DOHH2 (cell line): ENCODE measurements around the gene ENOPH1.

Experiments
- H3F3A ChIP-seq: fragments of 200-600 bp; sonication (generic), shearing (Covaris generic); 2 replicates; pipeline ENCODE4 v1.6.0; 2016; ENCODE audit warnings: antibody characterized with exemption, mild to moderate bottlenecking; ENCODE audit not compliant: control insufficient read depth, insufficient read depth
- H3K27ac ChIP-seq: fragments of 200-600 bp; sonication (generic); 2 replicates; pipeline ENCODE4 v1.5.1; 2014; ENCODE audit warnings: low read depth, mild to moderate bottlenecking, low read length, moderate library complexity
- H3K27me3 ChIP-seq: fragments of 200-600 bp; sonication (generic); 2 replicates; pipeline ENCODE4 v1.6.1; 2014; ENCODE audit warnings: mild to moderate bottlenecking, low read length, mixed read lengths; ENCODE audit not compliant: control insufficient read depth
- H3K36me3 ChIP-seq: fragments of 200-600 bp; sonication (generic); 2 replicates; pipeline ENCODE4 v1.6.1; 2014; ENCODE audit warnings: mild to moderate bottlenecking, low read length, moderate library complexity, mixed read lengths; ENCODE audit not compliant: control insufficient read depth
- H3K4me1 ChIP-seq: fragments of 200-600 bp; sonication (generic); 2 replicates; pipeline ENCODE4 v1.6.1; 2014; ENCODE audit warnings: mild to moderate bottlenecking, low read length, mixed read lengths; ENCODE audit not compliant: control insufficient read depth
- H3K4me2 ChIP-seq: fragments of 200-600 bp; sonication (generic); 2 replicates; pipeline ENCODE4 v1.6.0; 2014; ENCODE audit warnings: mild to moderate bottlenecking, low read length, moderate library complexity
- H3K4me3 ChIP-seq: fragments of 200-600 bp; sonication (generic); 2 replicates; pipeline ENCODE4 v1.5.1; 2014; ENCODE audit warnings: mild to moderate bottlenecking, low read length, mixed read lengths
- H3K79me2 ChIP-seq: fragments of 200-600 bp; sonication (generic); 2 replicates; pipeline ENCODE4 v1.6.1; 2014; ENCODE audit warnings: mild to moderate bottlenecking, low read length, mixed read lengths; ENCODE audit not compliant: control insufficient read depth
- H3K9me2 ChIP-seq: fragments of 200-600 bp; sonication (generic); replicated peaks from 2 replicates; pipeline ENCODE4 v1.6.1; 2014; ENCODE audit warnings: mild to moderate bottlenecking, low read length, mixed read lengths; ENCODE audit not compliant: control insufficient read depth
- H3K9me3 ChIP-seq: fragments of 200-600 bp; sonication (generic); 2 replicates; pipeline ENCODE4 v1.6.1; 2014; ENCODE audit warnings: antibody characterized with exemption, low read length, mixed read lengths; ENCODE audit not compliant: control insufficient read depth, insufficient read depth
- H4K20me1 ChIP-seq: fragments of 200-600 bp; sonication (generic); 2 replicates; pipeline ENCODE4 v1.6.0; 2014; ENCODE audit warnings: low read depth, mild to moderate bottlenecking, antibody characterized with exemption, low read length, moderate library complexity; ENCODE audit not compliant: control insufficient read depth, insufficient read depth
- EZH2phosphoT487 ChIP-seq: fragments of 200-600 bp; sonication (generic); IDR thresholded peaks from 2 replicates; pipeline ENCODE4 v1.6.1; 2017; ENCODE audit warnings: borderline replicate concordance, mild to moderate bottlenecking, antibody characterized with exemption, low read length, moderate library complexity, mixed read lengths
- TF ChIP-seq, protein P1 (sequence below): fragments of 200-600 bp; sonication (generic); IDR thresholded peaks from one replicate; pipeline ENCODE4 v1.5.1; 2014; ENCODE audit warnings: antibody characterized with exemption, mild to moderate bottlenecking, low read depth, low read length; ENCODE audit not compliant: poor library complexity, severe bottlenecking

The ENOPH1 gene

DNA sequence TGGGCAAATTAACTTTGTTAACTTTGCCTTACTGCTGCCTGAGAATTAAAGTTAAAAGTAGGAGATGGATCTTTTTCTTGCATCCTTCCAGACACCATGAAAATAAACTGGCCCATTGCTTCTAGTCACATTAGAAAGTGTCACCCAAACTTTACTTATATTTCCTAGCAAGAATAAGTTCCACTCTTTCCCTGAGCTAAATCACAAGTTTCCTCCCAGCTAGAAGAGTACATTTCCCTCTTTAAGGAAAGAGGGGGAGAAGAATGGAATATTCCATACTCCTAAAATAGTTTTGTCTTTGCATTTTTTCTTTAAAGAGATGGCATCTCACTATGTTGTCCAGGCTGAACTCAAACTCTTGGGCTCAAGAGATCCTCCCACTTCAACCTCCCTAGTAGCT is 77.6 kb downstream of the ENOPH1 start:
- H3K9me2 ChIP-seq = no peaks in the 10 kb centered on the region
- H3K27me3 ChIP-seq = peaks cover 14% of the 10 kb centered on the region
- H3K4me2 ChIP-seq = no peak overlapping the region
- no peaks in the 10 kb centered on the region for H3K36me3 ChIP-seq
- no peaks in the 10 kb centered on the region for H4K20me1 ChIP-seq
- H3K27ac ChIP-seq = no peak overlapping the region
- no peak overlapping the region for H3K4me3 ChIP-seq
- no peaks in the 10 kb centered on the region for H3K9me3 ChIP-seq
- TF ChIP-seq, protein P1, sequence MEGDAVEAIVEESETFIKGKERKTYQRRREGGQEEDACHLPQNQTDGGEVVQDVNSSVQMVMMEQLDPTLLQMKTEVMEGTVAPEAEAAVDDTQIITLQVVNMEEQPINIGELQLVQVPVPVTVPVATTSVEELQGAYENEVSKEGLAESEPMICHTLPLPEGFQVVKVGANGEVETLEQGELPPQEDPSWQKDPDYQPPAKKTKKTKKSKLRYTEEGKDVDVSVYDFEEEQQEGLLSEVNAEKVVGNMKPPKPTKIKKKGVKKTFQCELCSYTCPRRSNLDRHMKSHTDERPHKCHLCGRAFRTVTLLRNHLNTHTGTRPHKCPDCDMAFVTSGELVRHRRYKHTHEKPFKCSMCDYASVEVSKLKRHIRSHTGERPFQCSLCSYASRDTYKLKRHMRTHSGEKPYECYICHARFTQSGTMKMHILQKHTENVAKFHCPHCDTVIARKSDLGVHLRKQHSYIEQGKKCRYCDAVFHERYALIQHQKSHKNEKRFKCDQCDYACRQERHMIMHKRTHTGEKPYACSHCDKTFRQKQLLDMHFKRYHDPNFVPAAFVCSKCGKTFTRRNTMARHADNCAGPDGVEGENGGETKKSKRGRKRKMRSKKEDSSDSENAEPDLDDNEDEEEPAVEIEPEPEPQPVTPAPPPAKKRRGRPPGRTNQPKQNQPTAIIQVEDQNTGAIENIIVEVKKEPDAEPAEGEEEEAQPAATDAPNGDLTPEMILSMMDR = no peak
- TF ChIP-seq EZH2phosphoT487 = no peak
- no peaks in the 10 kb centered on the region for H3F3A ChIP-seq
- H3K4me1 ChIP-seq = no peaks in the 10 kb centered on the region
- H3K79me2 ChIP-seq = no peaks in the 10 kb centered on the region

DNA sequence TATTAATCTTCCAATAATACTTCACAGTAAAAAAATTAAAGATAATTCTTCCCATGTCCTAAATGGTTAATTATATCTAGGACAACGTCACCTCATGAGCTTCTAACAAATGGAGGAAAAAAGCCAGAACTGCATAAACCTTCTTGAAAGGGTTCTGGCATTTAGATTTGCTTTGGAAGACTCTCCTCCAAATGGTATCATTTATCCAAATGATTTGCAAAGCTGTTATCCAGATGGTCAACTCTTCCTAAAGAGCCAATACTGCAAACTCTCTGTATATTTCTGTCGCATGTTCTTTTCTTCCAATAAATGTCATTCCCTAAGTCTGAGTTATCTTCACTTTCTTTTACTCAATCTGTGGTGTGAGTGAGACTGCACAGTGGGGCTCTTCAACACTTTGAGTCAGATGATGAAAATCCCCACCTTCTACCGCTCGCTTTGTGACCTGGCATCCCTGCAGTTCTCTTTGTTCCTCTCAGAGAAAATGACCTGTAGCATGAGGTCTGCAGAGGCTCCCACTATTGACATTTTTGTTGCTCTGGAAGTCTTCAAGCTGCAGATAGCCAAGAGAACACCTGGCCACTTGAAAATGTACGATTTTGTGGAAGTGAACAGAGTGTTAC is 78.5 kb downstream of the ENOPH1 start:
- H3K4me1 ChIP-seq = no peaks in the 10 kb centered on the region
- no peaks in the 10 kb centered on the region for H3K9me2 ChIP-seq
- peaks cover 19% of the 10 kb centered on the region for H3K27me3 ChIP-seq
- no peaks in the 10 kb centered on the region for H3K36me3 ChIP-seq
- H4K20me1 ChIP-seq = no peaks in the 10 kb centered on the region
- no peaks in the 10 kb centered on the region for H3F3A ChIP-seq
- TF ChIP-seq, protein P1 = no peak
- no peak for TF ChIP-seq EZH2phosphoT487
- no peaks in the 10 kb centered on the region for H3K79me2 ChIP-seq
- H3K4me3 ChIP-seq = no peak overlapping the region
- no peak overlapping the region for H3K27ac ChIP-seq
- no peaks in the 10 kb centered on the region for H3K9me3 ChIP-seq
- no peak overlapping the region for H3K4me2 ChIP-seq

DNA sequence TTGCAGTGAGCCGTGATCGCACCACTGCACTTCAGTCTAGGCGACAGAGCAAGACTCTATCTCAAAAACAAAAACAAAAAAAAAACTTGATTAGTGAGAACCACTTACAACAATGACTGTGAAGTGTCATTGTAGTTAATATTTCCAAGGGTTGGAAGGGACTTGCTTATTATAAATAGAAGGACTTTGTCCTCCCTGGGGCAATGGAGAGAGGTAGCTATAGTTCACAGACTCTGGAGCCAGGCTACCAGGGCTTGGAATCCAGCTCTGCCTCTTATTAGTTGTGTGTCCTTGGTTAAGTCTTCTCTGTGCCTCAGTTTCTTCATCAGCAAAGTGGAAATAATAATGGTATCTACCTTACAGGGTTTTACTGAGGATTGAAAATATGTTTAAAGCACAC is 79.8 kb downstream of the ENOPH1 start:
- H3K4me1 ChIP-seq = no peaks in the 10 kb centered on the region
- no peaks in the 10 kb centered on the region for H3K9me3 ChIP-seq
- H4K20me1 ChIP-seq = no peaks in the 10 kb centered on the region
- H3K9me2 ChIP-seq = no peaks in the 10 kb centered on the region
- H3K4me3 ChIP-seq = no peak overlapping the region
- H3K27me3 ChIP-seq = peaks cover 23% of the 10 kb centered on the region
- H3K27ac ChIP-seq = no peak overlapping the region
- no peak overlapping the region for H3K4me2 ChIP-seq
- TF ChIP-seq, protein P1 = no peak
- TF ChIP-seq EZH2phosphoT487 = no peak
- no peaks in the 10 kb centered on the region for H3F3A ChIP-seq
- H3K36me3 ChIP-seq = no peaks in the 10 kb centered on the region
- no peaks in the 10 kb centered on the region for H3K79me2 ChIP-seq
